Activated CD4-positive, alpha-beta memory T cell treated with anti-CD3 and anti-CD28 coated beads for 36 hours (primary cell): Measurements from ENCODE around the gene NELFA. TPM values are rescaled to one million over a fixed set of nuclear protein-coding genes. Genes with fewer than 3 reads are reported as not detected.

ENCODE experiments used
- CTCF ChIA-PET: fragments of 350-600 bp; sonication (Branson Sonifier 250); formaldehyde crosslinking; loops from one replicate; lab custom pipeline; 2021; ENCODE audit warnings: antibody characterized with exemption, inconsistent platforms; lab: Charles Lee
- POLR2A ChIA-PET: fragments of 350-600 bp; sonication (Branson Sonifier 250); formaldehyde crosslinking; loops from one replicate; lab custom pipeline; 2021; ENCODE audit warnings: antibody characterized with exemption; lab: Charles Lee
- DNase-seq: peaks from one replicate; pipeline ENCODE4 v3.0.0-alpha.2; 2020
- H3K27ac Mint-ChIP-seq: one replicate; pipeline ENCODE4 v1.8.0; 2021; ENCODE audit warnings: mixed read lengths
- H3K27me3 Mint-ChIP-seq: one replicate; pipeline ENCODE4 v1.8.0; 2021; ENCODE audit warnings: mixed read lengths
- H3K36me3 Mint-ChIP-seq: one replicate; pipeline ENCODE4 v1.8.0; 2021; ENCODE audit warnings: mixed read lengths
- H3K4me1 Mint-ChIP-seq: one replicate; pipeline ENCODE4 v1.8.0; 2021; ENCODE audit warnings: low read depth, mixed read lengths
- H3K4me3 Mint-ChIP-seq: one replicate; pipeline ENCODE4 v1.8.0; 2021; ENCODE audit warnings: mild to moderate bottlenecking, mixed read lengths
- H3K9me3 Mint-ChIP-seq: one replicate; pipeline ENCODE4 v1.8.0; 2021; ENCODE audit warnings: mixed read lengths
- intact Hi-C: fragments of 100-400 bp; cut with micrococcal nuclease; formaldehyde crosslinking; loops from one replicate; pipeline ENCODE4 v1.15.1; 2023
- microRNA-seq: library from miRNA; unstranded; fragments of <30 nt; microRNA quantifications from one replicate; pipeline ENCODE4 v1.2.0, GENCODE V29; 2022; ENCODE audit warnings: borderline number of aligned reads, borderline microRNAs expressed, borderline replicate concordance
- total RNA-seq, 2 experiments: library from RNA; stranded (reverse); gene quantifications; one replicate each; pipeline ENCODE4 v1.2.3, GENCODE V29; 2021

Gene NELFA
- total RNA-seq, 2 experiments from 2014 or later = 39.5 to 41.5 TPM

- ChIA-PET CTCF (no interaction called here), POLR2A (no interaction called here)
These were observed 62.9 kb downstream of the NELFA start for GRCh38 chr4:1945912-1946311.

GRCh38 chr4:1945124-1945895 is 63.5 kb downstream of the NELFA start:
- H3K27ac Mint-ChIP-seq = no peak overlapping the region

More at GRCh38 chr4:1945912-1946311, 62.9 kb downstream of the NELFA start:
- Mint-ChIP-seq H3K4me3 (no peak overlapping the region), H3K27me3 (no peaks in the 10 kb centered on the region), H3K27ac (no peak overlapping the region), H3K36me3 (peaks cover 25% of the 10 kb centered on the region), H3K4me1 (no peaks in the 10 kb centered on the region), H3K9me3 (no peaks in the 10 kb centered on the region)
- intact Hi-C loops = no loop called here
- DNase-seq = no peak

GRCh38 chr4:1943928-1944327 is 64.8 kb downstream of the NELFA start:
- Mint-ChIP-seq H3K27ac (no peak overlapping the region), H3K4me3 (no peak overlapping the region), H3K4me1 (no peaks in the 10 kb centered on the region), H3K27me3 (no peaks in the 10 kb centered on the region), H3K36me3 (peaks cover 38% of the 10 kb centered on the region), H3K9me3 (no peaks in the 10 kb centered on the region)
- DNase-seq = no peak
- intact Hi-C loops = no loop called here
- ChIA-PET POLR2A (no interaction called here), CTCF (interaction anchor here (0.6 to 1.3 kb wide), 2 partner anchors 196 to 524 kb away, joined by 3 read pairs; no protein-coding TSS in a partner anchor)

More at GRCh38 chr4:1945124-1945895, 63.5 kb downstream of the NELFA start:
- no peaks in the 10 kb centered on the region for H3K4me1 Mint-ChIP-seq
- DNase-seq = no peak
- ChIA-PET CTCF (interaction anchor here (1.3 kb wide), 1 partner anchor 197 kb away, joined by 3 read pairs; no protein-coding TSS in a partner anchor), POLR2A (no interaction called here)
- intact Hi-C loops = no loop called here
- no peaks in the 10 kb centered on the region for H3K27me3 Mint-ChIP-seq
- H3K9me3 Mint-ChIP-seq = no peaks in the 10 kb centered on the region
- peaks cover 29% of the 10 kb centered on the region for H3K36me3 Mint-ChIP-seq
- no peak overlapping the region for H3K4me3 Mint-ChIP-seq

- Mint-ChIP-seq H3K9me3 (no peaks in the 10 kb centered on the region), H3K36me3 (peaks cover 41% of the 10 kb centered on the region), H3K27ac (no peak overlapping the region), H3K27me3 (no peaks in the 10 kb centered on the region), H3K4me1 (no peaks in the 10 kb centered on the region), H3K4me3 (no peak overlapping the region)
- intact Hi-C loops = no loop called here
- no peak for DNase-seq
- ChIA-PET POLR2A (no interaction called here), CTCF (no interaction called here)
These were observed 68.2 kb downstream of the NELFA start for GRCh38 chr4:1940566-1940965.

- ChIA-PET CTCF (interaction anchor here (0.7 kb wide), 1 partner anchor 30 kb away, joined by 3 read pairs; no protein-coding TSS in a partner anchor), POLR2A (no interaction called here)
- no peaks in the 10 kb centered on the region for H3K4me1 Mint-ChIP-seq
- no peaks in the 10 kb centered on the region for H3K9me3 Mint-ChIP-seq
- H3K4me3 Mint-ChIP-seq = no peak overlapping the region
- no peak overlapping the region for H3K27ac Mint-ChIP-seq
- H3K27me3 Mint-ChIP-seq = no peaks in the 10 kb centered on the region
- peaks cover 41% of the 10 kb centered on the region for H3K36me3 Mint-ChIP-seq
- intact Hi-C loops = no loop called here
- no peak for DNase-seq
These were observed 68.9 kb downstream of the NELFA start for GRCh38 chr4:1939664-1940509.

GRCh38 chr4:1938027-1938426 is 70.7 kb downstream of the NELFA start:
- CTCF ChIA-PET = no interaction called here
- intact Hi-C loops = no loop called here
- POLR2A ChIA-PET = no interaction called here
- DNase-seq = no peak
- Mint-ChIP-seq H3K27ac (no peak overlapping the region), H3K9me3 (no peaks in the 10 kb centered on the region), H3K36me3 (peaks cover 40% of the 10 kb centered on the region), H3K27me3 (no peaks in the 10 kb centered on the region), H3K4me3 (no peak overlapping the region), H3K4me1 (no peaks in the 10 kb centered on the region)

GRCh38 chr4:1937550-1937949 is 71.2 kb downstream of the NELFA start:
- Mint-ChIP-seq H3K27me3 (no peaks in the 10 kb centered on the region), H3K36me3 (peaks cover 40% of the 10 kb centered on the region), H3K9me3 (no peaks in the 10 kb centered on the region), H3K4me3 (no peak overlapping the region), H3K4me1 (no peaks in the 10 kb centered on the region), H3K27ac (no peak overlapping the region)
- no peak for DNase-seq
- POLR2A ChIA-PET = no interaction called here
- intact Hi-C loops = no loop called here
- CTCF ChIA-PET = no interaction called here

GRCh38 chr4:1933700-1934099 is 75.1 kb downstream of the NELFA start:
- ChIA-PET POLR2A (no interaction called here), CTCF (no interaction called here)
- Mint-ChIP-seq H3K9me3 (no peaks in the 10 kb centered on the region), H3K4me1 (no peaks in the 10 kb centered on the region), H3K27me3 (no peaks in the 10 kb centered on the region), H3K27ac (no peak overlapping the region), H3K36me3 (peaks cover 33% of the 10 kb centered on the region), H3K4me3 (no peak overlapping the region)
- intact Hi-C loops = no loop called here
- no peak for DNase-seq

- H3K36me3 Mint-ChIP-seq = peaks cover 36% of the 10 kb centered on the region
- no peaks in the 10 kb centered on the region for H3K4me1 Mint-ChIP-seq
- no peaks in the 10 kb centered on the region for H3K9me3 Mint-ChIP-seq
- DNase-seq = no peak
- CTCF ChIA-PET = no interaction called here
- intact Hi-C loops = no loop called here
- no peak overlapping the region for H3K4me3 Mint-ChIP-seq
- no peak overlapping the region for H3K27ac Mint-ChIP-seq
- H3K27me3 Mint-ChIP-seq = no peaks in the 10 kb centered on the region
- POLR2A ChIA-PET = no interaction called here
These were observed 76.0 kb downstream of the NELFA start for GRCh38 chr4:1932736-1933135.

Small RNA genes within 50 kb of the gene (microRNA-seq; reads per million reads assigned to microRNA genes)
- gene MIR943 = not detected

Other genes starting within 250 kb of the NELFA start
- gene FGFR3, start 215.7 kb downstream of the NELFA start, total RNA-seq = under 1 TPM; 0.21 to 0.27 TPM
- 10 to 100 TPM; 41.1 to 42.6 TPM for gene LETM1, start 152.8 kb downstream of the NELFA start, total RNA-seq
- 100 to 1,000 TPM; 197 to 199 TPM for gene NSD2, start 137.6 kb downstream of the NELFA start, total RNA-seq
- under 1 TPM; 0.19 to 0.29 TPM for gene NAT8L, start 50.4 kb upstream of the NELFA start, total RNA-seq
- gene HAUS3, start 233.1 kb upstream of the NELFA start, total RNA-seq = 10 to 100 TPM; 20.2 to 20.3 TPM
- gene POLN, start 233.1 kb upstream of the NELFA start, total RNA-seq = 1 to 10 TPM; 2.7 to 4.0 TPM